BJ (cell line): ENCODE data around the gene HOXC11. TPM values are rescaled to one million over a fixed set of nuclear protein-coding genes. Genes with fewer than 3 reads are reported as not detected.

Experiments used
- CTCF ChIA-PET: fragments of 350-600 bp; formaldehyde crosslinking; extraction: SDS; loops from one replicate; lab custom pipeline; 2021; ENCODE audit warnings: antibody characterized with exemption, inconsistent platforms; lab: Yijun Ruan, JAX
- POLR2A ChIA-PET: fragments of 300-600 bp; sonication (Branson Sonifier 250); formaldehyde crosslinking; extraction: SDS; loops from one replicate; lab custom pipeline; 2021; ENCODE audit warnings: antibody characterized with exemption; lab: Charles Lee
- DNase-seq: peaks from one replicate; pipeline ENCODE4 v3.0.0-alpha.2; 2011; ENCODE audit warnings: low read depth
- H3K27me3 ChIP-seq: 2 replicates; pipeline ENCODE4 v1.6.0; 2011; ENCODE audit warnings: low read length; ENCODE audit not compliant: control insufficient read depth, insufficient read depth
- H3K36me3 ChIP-seq: 2 replicates; pipeline ENCODE4 v1.5.1; 2011; ENCODE audit warnings: low read length; ENCODE audit not compliant: control insufficient read depth, insufficient read depth
- H3K4me3 ChIP-seq: 2 replicates; pipeline ENCODE4 v1.5.1; 2011; ENCODE audit warnings: low read depth, mild to moderate bottlenecking, control low read depth, low read length
- CTCF ChIP-seq: IDR thresholded peaks from 2 replicates; pipeline ENCODE4 v1.5.1; 2011; ENCODE audit warnings: low read depth, mild to moderate bottlenecking, control low read depth, inconsistent platforms, low read length, moderate library complexity; ENCODE audit not compliant: insufficient read depth
- polyA plus RNA-seq: library from polyadenylated mRNA; depleted of rRNA; stranded (reverse); fragments of >200 nt; gene quantifications from 2 replicates; pipeline ENCODE4 v1.2.3, GENCODE V29; 2011

Gene HOXC11
- polyA plus RNA-seq, 1 experiment: 4.9 TPM

- no peak for DNase-seq
- no peak for TF ChIP-seq CTCF
- CTCF ChIA-PET: interaction anchor here (1.0 to 1.6 kb wide), 2 partner anchors 15 to 238 kb away, joined by 3 to 6 read pairs; partner anchors contain the start of gene HOXC10
- no peak overlapping the region for H3K4me3 ChIP-seq
- no peaks in the 10 kb centered on the region for H3K36me3 ChIP-seq
- POLR2A ChIA-PET: no interaction called here
- no peaks in the 10 kb centered on the region; the same call in none of the 2 replicates for H3K27me3 ChIP-seq
Measured at GRCh38 chr12:53970451-53970850, 2.5 kb upstream of the HOXC11 start.

- TF ChIP-seq CTCF: no peak
- CTCF ChIA-PET: interaction anchor here (1.4 kb wide), 1 partner anchor 276 kb away, joined by 3 read pairs; no protein-coding TSS in a partner anchor
- DNase-seq: no peak
- Histone ChIP-seq H3K36me3 (no peaks in the 10 kb centered on the region), H3K27me3 (no peaks in the 10 kb centered on the region; the same call in none of the 2 replicates), H3K4me3 (no peak overlapping the region)
- POLR2A ChIA-PET: no interaction called here
Measured at GRCh38 chr12:53971129-53971528, 1.8 kb upstream of the HOXC11 start.

- TF ChIP-seq CTCF: no peak
- ChIA-PET POLR2A (no interaction called here), CTCF (interaction anchor here (0.7 to 1.4 kb wide), 2 partner anchors 14 to 277 kb away, joined by 3 read pairs; partner anchors contain the start of gene HOXC10)
- Histone ChIP-seq H3K4me3 (peak overlapping the region; percentile 64; the same call in 1 of the 2 replicates), H3K36me3 (no peaks in the 10 kb centered on the region), H3K27me3 (no peaks in the 10 kb centered on the region; the same call in none of the 2 replicates)
- no peak for DNase-seq
Measured at GRCh38 chr12:53971686-53972085, 1.2 kb upstream of the HOXC11 start.

GRCh38 chr12:53972152-53972702 lies 699 bp upstream of the HOXC11 start:
- peak overlapping the region; percentile 64 for H3K4me3 ChIP-seq
- no peaks in the 10 kb centered on the region for H3K36me3 ChIP-seq
- no peak for DNase-seq
- H3K27me3 ChIP-seq: no peaks in the 10 kb centered on the region; the same call in none of the 2 replicates
- TF ChIP-seq CTCF: no peak
- CTCF ChIA-PET: interaction anchor here (0.7 to 1.4 kb wide), 5 partner anchors 11 to 277 kb away, joined by 3 to 4 read pairs (median 4); partner anchors contain the start of gene HOXC10
- POLR2A ChIA-PET: no interaction called here

GRCh38 chr12:53973236-53974042 lies 513 bp downstream of the HOXC11 start:
- Histone ChIP-seq H3K27me3 (no peaks in the 10 kb centered on the region; the same call in none of the 2 replicates), H3K36me3 (no peaks in the 10 kb centered on the region), H3K4me3 (peak overlapping the region; percentile 64)
- DNase-seq: no peak
- CTCF ChIA-PET: interaction anchor here (0.8 to 1.3 kb wide), 6 partner anchors 11 to 227 kb away, joined by 3 to 4 read pairs (median 4); partner anchors contain the start of gene HOXC10
- TF ChIP-seq CTCF: no peak
- POLR2A ChIA-PET: interaction anchor here (0.6 kb wide), 2 partner anchors 24 to 311 kb away, joined by 4 to 8 read pairs; no protein-coding TSS in a partner anchor
